Measurements from ENCODE around the gene SFXN2.
"Not testable (repeated sequence)": the region's sequence is repeated elsewhere in the genome, so short reads cannot be mapped to it uniquely, and the experiment has no call there.

SFXN2 gene

GRCh38 chr10:102740229-102740628, 25.8 kb downstream of the SFXN2 start:
- no peaks in the 10 kb centered on the region for H3K4me1 ChIP-seq
- no peak for DNase-seq
- peaks cover 5% of the 10 kb centered on the region; the same call in 1 of the 2 replicates for H3K36me3 ChIP-seq
- no peak for TF ChIP-seq CTCF (IDR thresholded peaks at IDR 0.05; ENCODE audit: low read depth, low read length)
- no peaks in the 10 kb centered on the region for H3K9me3 ChIP-seq
- no peaks in the 10 kb centered on the region for H3K27me3 ChIP-seq
- H3K4me3 ChIP-seq (ENCODE audit: low read depth, low read length): no peak overlapping the region

- no peak for TF ChIP-seq CTCF (IDR thresholded peaks at IDR 0.05; ENCODE audit: low read depth, low read length)
- DNase-seq: no peak
- Histone ChIP-seq H3K4me3 (ENCODE audit: low read depth, low read length) (no peak overlapping the region), H3K27me3 (no peaks in the 10 kb centered on the region), H3K9me3 (no peaks in the 10 kb centered on the region), H3K36me3 (peaks cover 5% of the 10 kb centered on the region; the same call in 1 of the 2 replicates), H3K4me1 (no peaks in the 10 kb centered on the region)
Observed at GRCh38 chr10:102741726-102742237, 27.3 kb downstream of the SFXN2 start.

GRCh38 chr10:102742313-102742712, 27.9 kb downstream of the SFXN2 start:
- not testable (repeated sequence) for H3K36me3 ChIP-seq; DNase-seq; H3K4me1 ChIP-seq; H3K4me3 ChIP-seq (ENCODE audit: low read depth, low read length); H3K9me3 ChIP-seq; H3K27me3 ChIP-seq

- no peaks in the 10 kb centered on the region for H3K36me3 ChIP-seq
- H3K4me1 ChIP-seq: no peaks in the 10 kb centered on the region
- peak overlapping the region; percentile 49 for H3K4me3 ChIP-seq (ENCODE audit: low read depth, low read length)
- H3K9me3 ChIP-seq: no peaks in the 10 kb centered on the region
- H3K27me3 ChIP-seq: no peaks in the 10 kb centered on the region
- no peak for TF ChIP-seq CTCF (IDR thresholded peaks at IDR 0.05; ENCODE audit: low read depth, low read length)
- DNase-seq: no peak
Observed at GRCh38 chr10:102743078-102743587, 28.7 kb downstream of the SFXN2 start.

GRCh38 chr10:102743588-102744373, 29.3 kb downstream of the SFXN2 start, which contains the start of gene WBP1L:
Gene WBP1L, plus strand, starts transcription at chr10:102743948. Its CDS starts 106 bp downstream, at chr10:102744054.
- no peaks in the 10 kb centered on the region for H3K36me3 ChIP-seq
- TF ChIP-seq CTCF (IDR thresholded peaks at IDR 0.05; ENCODE audit: low read depth, low read length): no peak
- DNase-seq: peak; percentile 94
- no peaks in the 10 kb centered on the region for H3K27me3 ChIP-seq
- H3K4me3 ChIP-seq (ENCODE audit: low read depth, low read length): peak within 1 kb of the TSS; percentile 82
- H3K4me1 ChIP-seq: no peaks in the 10 kb centered on the region
- no peaks in the 10 kb centered on the region for H3K9me3 ChIP-seq

- Histone ChIP-seq H3K36me3 (no peaks in the 10 kb centered on the region), H3K4me3 (ENCODE audit: low read depth, low read length) (peak overlapping the region; percentile 82)
- no peak for DNase-seq
Observed at GRCh38 chr10:102744374-102745051, 30.1 kb downstream of the SFXN2 start.

More at GRCh38 chr10:102744374-102745051, 30.1 kb downstream of the SFXN2 start:
- no peak for TF ChIP-seq CTCF (IDR thresholded peaks at IDR 0.05; ENCODE audit: low read depth, low read length)
- no peaks in the 10 kb centered on the region for H3K27me3 ChIP-seq
- H3K9me3 ChIP-seq: no peaks in the 10 kb centered on the region
- H3K4me1 ChIP-seq: no peaks in the 10 kb centered on the region

Data from BE2C (cell line).